Hypothalamus (tissue), 51 donors: Measurements from ENCODE around the gene YEATS4.

Source experiments
- DNase-seq, 51 donors: peaks; one replicate each; lab custom pipeline; 2025; lab: John Stamatoyannopoulos, UW

The YEATS4 gene

DNA sequence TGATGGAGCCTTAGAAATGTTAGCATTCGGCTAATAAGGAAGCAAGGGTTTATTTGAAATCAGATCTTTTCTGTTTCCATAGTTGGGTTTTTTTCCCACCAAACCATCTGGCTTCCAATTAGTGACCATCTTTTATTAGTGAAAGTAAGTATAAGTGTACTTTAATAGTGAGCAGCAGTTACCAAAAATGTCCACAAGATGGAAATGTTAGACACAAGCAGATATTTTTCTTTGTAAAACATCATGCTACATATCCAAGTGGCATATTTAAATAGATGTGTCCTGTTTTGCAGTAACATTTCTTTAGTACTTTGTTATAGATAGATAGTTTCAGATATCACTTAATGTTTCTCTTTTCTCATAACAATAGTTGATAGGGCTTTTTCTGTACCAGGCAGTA, 28.8 kb downstream of the YEATS4 start:
- peak in 1 of 51 donors; percentile 5 for DNase-seq

GRCh38 chr12:69389831-69390230, 30.3 kb downstream of the YEATS4 start:
- no peak for DNase-seq

- DNase-seq: no peak
Measured at GRCh38 chr12:69392179-69392928, 32.8 kb downstream of the YEATS4 start.

GRCh38 chr12:69396041-69396440, 36.5 kb downstream of the YEATS4 start:
- DNase-seq: no peak

DNA sequence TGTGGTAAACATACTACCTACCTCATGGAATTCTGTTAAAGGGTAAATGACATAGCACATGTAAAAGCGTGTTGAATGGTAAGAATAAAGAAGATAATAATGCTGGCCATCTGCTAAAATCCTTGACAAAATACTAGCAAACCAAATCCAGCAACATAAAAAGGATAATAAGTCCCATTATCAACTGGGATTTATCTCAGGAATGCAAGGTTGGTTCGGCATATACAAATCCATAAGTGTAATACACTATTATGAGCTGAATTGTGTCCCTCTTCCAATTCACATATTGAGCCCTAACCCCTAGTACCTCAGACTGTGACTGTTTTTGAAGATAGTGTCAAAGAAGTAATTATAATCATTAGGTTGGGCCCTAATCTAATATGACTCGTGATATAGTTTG, 37.4 kb downstream of the YEATS4 start:
- no peak for DNase-seq

- DNase-seq: no peak
Measured at GRCh38 chr12:69397978-69398377, 38.4 kb downstream of the YEATS4 start.

- no peak for DNase-seq
Measured at GRCh38 chr12:69401940-69402339, 42.4 kb downstream of the YEATS4 start.

DNA sequence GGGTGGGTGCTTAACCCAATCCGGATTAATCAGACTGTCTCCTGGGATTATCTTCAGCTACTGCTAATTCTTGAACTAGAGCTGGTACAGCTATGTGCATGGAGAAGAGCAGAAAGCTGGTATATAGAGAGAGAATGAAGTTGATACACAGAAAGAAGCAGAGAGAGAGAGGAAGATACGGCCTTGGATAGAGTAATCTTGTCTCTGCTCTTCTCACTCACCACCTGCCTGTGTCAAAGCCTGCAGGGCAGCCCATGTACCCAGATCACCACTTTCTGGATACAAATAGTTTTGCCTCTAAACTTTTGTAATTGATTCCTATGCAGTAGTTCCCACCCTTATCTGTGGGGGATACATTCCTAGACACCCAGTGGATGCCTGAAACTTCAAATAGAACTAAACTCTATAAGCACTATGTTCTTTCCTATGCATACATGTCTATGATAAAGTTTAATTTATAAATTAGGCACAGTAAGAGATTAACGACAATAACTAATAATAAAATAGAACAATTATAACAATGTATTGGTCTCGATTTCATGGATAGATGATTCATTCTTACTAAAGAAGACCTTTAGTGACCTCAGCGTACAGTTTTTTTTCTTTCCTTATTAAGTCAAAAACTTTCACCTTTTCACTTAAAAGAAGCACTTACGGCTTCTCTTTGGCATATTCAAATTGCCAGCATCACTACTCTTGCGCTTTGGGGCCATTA, 45.5 kb downstream of the YEATS4 start:
- DNase-seq: no peak

- DNase-seq: no peak
Measured at GRCh38 chr12:69405566-69405865, 46.0 kb downstream of the YEATS4 start.

DNA sequence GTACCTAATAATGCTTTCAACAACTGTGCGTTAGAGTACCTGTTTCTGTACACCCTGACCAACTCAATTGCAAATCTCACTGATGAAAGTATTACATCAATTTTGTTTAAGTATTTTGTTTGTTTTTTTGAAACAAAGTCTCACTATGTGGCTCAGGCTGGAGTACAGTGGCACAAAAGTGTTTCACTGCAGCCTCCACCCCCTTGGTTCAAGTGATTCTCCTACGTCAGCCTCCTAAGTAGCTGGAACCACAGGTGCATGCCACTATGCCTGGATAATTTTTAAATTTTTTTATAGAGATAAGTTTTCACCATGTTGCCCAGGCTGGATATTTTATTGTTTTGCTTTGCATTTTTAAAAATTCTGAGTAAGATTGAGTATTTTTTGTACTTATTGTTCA, 46.7 kb downstream of the YEATS4 start:
- no peak for DNase-seq

GRCh38 chr12:69410571-69410970, 51.0 kb downstream of the YEATS4 start:
- no peak for DNase-seq

GRCh38 chr12:69412655-69413054, 53.1 kb downstream of the YEATS4 start:
- no peak for DNase-seq

DNA sequence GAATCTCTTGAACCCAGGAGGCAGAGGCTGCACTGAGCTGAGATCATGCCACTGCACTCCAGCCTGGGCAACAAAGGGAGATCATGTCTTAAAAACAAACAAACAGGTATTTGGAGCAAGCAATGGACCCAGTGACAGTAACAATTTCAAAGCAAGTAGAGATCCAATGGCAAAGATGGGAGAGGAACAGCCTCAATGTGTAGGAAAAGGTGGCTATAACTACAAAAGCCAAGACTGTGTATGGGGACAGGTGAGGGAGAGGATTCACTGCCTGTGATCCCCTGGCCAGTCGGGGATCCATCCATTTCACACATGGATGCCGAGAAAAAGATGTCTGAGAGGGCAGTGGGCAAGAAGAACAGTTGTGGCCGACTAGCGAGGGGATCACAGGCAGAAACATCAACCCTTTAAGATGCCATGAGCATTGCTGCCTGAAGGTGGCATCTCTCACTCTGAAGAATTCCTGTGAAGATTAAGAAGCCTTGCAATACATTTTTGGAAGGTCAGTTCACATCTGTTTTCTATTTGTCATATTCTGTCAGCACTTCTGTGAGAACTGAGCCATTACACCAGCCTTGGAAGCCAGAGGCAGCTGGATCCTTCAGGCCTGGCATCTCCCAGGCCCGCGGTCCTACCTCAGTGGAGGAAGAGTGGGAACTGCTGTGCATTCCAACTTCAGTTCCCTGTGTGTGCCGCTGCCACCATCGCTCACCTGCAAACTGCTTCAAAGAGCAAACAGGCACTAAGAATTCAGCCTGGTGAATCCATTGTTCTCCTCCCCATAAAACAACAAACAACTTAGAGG, 56.1 kb downstream of the YEATS4 start:
- peak in 28 of 51 donors; percentile 3 to 70 (median 28) for DNase-seq

DNA sequence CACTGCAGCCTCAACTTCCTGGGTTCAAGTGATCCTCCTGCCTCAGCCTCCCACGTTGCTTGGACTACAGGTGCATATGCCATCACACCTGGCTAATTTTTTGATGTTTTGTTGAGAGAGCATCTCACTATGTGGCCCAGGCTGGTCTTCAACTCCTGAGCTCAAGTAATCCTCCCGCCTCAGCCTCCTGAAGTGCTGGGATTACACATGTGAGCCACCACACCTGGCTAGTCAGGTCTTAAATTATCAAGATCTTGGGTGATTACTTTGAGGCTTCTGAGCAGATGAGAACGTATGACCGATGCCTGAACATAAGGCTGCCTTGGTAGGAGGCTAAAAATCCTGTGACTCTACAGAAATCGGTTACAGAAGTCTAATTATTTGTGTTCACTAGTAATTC, 57.7 kb downstream of the YEATS4 start:
- DNase-seq: no peak

DNA sequence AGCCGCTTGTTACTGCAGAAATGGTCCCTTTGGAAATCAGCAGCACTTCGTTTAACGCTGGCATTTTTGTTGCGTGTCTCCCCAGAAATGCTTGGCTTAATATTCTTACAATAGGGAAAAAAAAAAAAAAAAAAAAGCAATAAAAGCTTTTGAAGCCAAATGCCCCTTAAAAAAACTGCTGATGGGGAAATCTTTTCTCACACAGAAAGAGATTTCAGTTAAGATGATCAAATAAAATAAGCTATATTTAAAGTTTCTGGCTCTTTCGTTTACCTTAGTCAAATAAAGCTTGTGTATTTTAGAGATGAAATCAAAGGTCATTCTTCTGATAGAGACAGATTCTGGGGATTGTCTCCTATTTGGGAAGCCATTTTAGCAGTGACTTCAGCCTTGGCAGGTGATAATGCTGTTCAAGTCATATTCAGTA, 58.2 kb downstream of the YEATS4 start:
- DNase-seq: no peak

GRCh38 chr12:69419701-69420100, 60.2 kb downstream of the YEATS4 start:
- no peak for DNase-seq

DNA sequence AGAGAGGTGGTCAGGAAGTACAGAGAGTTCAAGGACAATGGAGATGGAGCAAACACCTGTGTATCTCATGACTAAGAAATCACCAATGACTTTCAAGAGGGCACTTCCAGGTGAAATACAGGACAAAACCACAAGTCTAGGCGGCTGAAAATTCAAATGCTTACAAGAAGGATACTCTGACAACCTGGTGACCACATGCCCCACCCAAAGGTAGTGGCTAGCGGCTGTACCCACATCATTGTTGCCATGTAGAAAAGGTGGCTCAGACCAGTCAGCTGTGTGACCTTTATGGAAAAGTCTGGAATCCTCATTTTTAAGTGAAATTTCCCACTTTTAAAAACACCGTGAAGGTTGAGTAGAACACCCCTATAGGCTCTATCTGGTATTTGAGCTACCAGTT, 62.0 kb downstream of the YEATS4 start:
- no peak for DNase-seq

DNA sequence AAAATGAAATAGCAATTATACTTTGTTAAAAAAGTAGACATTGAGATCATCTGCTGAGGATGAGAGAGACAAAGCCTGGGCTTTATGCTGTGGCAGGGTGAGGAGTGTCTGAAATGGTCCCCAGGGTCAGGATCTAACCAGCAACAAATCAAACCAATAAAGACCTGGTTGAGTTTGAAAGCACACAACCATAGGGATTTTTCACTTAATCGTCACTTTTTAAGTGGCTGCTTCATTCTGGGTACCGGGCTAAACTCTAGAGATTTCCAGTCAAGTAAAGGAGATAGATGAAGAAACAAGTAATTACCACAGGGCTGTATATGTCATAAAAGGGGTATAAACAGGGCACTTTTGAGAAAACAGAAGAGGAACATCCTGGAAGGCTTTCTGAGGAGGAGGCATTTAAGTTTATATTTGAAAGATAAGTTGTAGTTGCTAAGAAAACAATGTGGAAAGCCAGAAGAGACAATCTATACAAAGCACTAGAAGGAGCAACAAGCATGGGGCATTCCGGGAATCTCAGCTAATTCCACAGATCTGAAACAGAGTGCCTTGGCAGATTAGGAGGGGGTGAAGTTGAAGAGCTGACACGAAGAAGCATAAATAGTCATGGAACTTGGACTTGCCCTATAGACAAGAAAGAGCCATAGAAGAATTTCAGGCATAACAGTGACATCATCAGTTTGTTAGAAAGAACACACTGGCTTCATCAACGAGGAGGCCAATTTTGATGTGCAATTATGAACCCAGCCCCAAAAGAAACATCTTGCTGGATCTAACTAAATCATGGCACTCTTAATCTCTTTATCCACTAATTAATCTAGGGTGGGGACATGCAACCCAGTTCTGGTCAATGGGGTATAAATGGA, 63.7 kb downstream of the YEATS4 start:
- DNase-seq: no peak

- DNase-seq: no peak
Measured at GRCh38 chr12:69425417-69425816, 65.9 kb downstream of the YEATS4 start.

DNA sequence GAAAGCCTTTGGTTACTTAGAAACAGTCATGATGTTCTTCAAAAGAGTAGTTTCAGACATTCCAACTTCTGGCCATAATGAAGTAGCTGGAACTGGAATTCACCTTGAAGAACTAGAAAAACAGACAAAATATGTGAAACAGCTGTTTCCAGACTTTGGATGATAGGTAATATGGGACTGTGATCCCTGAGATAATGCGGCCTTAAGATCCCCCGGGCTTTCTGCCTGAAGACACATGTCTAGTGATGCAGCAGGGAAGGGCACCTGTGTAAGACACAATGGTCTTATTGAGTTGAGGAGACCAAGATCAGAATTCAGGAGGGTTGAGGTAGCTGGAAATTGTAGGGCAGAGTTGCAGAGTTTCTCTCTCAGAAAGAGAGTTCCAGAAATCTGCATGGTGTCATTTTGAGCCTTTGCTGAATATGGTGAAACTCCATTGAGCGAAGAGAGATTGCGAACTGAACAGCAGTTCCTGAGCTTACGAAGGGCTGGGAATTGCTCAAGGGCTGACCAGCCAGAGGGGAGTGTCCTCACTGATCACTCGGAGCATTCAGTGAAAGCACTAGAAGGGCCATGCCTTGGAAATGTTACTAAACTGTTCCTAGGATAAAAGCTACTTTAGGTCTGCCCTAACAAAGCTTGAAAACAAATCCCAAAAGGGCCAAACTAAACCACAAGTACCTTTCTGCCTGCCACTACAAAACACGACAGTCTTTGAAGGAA, 69.0 kb downstream of the YEATS4 start:
- no peak for DNase-seq
